Stimulated activated CD4-positive, alpha-beta T cell treated with anti-CD3 and anti-CD28 coated beads, Interleukin-1b, Interleukin-23, amount 100 ng/mL, for 24 hours (primary cell): ENCODE measurements around the gene SKI.

Source experiments
- DNase-seq, 4 experiments: peaks; one replicate each; pipeline ENCODE4 v3.0.0-alpha.2; 2020; ENCODE audit warnings: low read depth in 4 of 4, low spot score in 1 of 4

SKI gene

GRCh38 chr1:2228157-2228594 lies at the start of gene SKI:
Gene SKI, plus strand, starts transcription at chr1:2228319. Its CDS starts 448 bp downstream, at chr1:2228767.
- DNase-seq: no peak

DNA sequence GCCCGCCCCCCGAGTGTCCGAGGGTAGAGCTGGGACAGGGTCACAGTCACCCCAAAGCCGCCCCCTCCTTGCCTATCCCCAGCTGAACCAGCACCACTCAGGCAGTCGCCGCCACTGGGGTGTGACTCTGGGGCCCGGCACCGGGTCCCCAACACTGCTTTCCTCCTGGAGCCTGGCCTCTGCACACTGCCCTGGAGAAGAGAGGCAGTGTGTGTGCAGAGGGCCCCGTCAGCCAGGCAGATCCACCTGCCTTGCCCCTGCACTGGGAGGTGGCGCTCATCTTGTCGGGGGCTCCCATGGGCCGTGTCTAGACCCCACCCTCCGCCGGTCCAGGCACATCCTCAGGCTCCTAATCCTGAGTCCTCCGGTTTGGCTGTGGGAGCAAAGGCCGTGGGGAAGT lies 49.2 kb upstream of the SKI start:
- no peak for DNase-seq

- DNase-seq: no peak
These were observed 48.7 kb upstream of the SKI start for GRCh38 chr1:2179283-2180013.

DNA sequence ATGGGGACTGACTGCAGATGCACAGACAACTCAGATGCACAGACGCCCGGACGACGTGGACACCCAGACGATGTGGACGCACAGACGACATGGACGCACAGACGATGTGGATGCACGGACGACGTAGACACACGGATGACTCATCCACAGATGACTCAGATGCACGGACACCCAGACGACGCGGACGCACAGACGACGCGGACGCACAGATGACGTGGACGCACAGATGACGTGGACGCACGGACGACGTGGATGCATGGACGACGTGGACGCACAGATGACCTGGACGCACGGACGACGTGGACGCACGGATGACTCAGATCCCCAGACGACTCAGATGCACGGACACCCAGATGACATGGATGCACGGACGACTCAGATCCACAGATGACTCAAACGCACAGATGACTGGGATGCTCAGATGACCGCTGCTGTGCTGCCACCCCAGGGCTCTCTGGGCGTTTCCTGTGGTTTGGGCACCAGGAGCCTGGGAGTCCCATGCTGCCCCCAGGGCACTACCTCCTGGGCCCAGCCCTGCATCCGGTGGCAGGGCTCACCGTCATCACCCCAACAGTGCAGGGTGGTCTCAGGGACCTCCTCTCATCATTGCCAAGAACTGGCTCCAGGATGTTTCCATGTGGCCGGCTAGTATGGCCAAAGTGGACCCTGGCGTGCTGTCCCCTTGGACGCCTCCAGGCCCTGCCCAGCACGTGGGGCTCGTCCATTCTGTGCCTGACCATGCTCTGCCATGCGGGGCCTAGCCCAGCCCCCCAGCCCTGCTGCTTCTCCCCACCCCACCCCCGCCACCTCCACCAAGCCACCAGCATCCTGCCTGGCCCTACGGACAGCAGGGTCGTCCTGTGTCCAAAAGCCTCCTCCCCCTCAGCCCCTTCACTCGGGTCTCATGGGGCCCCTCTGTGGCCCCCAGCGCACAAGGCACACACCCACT lies 47.5 kb upstream of the SKI start:
- no peak for DNase-seq

- no peak for DNase-seq
These were observed 46.8 kb upstream of the SKI start for GRCh38 chr1:2181271-2181670.

DNA sequence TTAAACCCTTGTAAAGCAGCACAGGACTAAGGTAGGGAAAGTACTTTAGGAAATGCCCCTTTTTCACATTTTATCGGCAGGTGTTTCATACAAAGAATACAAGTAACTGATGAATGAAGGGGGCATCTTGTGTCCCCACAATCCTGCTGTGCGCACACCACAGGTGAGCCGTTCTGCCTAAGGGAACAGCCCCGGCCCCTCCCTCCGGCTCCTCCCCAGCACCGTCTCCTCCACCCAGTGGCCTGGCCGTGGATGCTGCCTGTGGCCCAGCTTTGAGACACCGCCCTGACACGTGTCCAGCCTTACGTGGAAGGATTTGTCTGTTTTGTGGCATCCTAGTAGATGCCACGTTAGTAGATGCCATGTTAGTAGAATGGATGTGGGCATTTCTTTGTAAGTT lies 46.4 kb upstream of the SKI start:
- no peak for DNase-seq

GRCh38 chr1:2182376-2182775 lies 45.7 kb upstream of the SKI start:
- DNase-seq: no peak

- DNase-seq: no peak
These were observed 44.2 kb upstream of the SKI start for GRCh38 chr1:2183937-2184334.

GRCh38 chr1:2184531-2184930 lies 43.6 kb upstream of the SKI start:
- DNase-seq: no peak

DNA sequence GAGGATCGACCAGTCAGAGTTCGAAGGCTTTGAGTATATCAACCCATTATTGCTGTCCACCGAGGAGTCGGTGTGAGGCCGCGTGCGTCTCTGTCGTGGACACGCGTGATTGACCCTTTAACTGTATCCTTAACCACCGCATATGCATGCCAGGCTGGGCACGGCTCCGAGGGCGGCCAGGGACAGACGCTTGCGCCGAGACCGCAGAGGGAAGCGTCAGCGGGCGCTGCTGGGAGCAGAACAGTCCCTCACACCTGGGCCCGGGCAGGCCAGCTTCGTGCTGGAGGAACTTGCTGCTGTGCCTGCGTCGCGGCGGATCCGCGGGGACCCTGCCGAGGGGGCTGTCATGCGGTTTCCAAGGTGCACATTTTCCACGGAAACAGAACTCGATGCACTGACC lies 43.2 kb upstream of the SKI start:
- DNase-seq: no peak

- DNase-seq: no peak
These were observed 42.0 kb upstream of the SKI start for GRCh38 chr1:2185880-2186855.

- no peak for DNase-seq
These were observed 41.2 kb upstream of the SKI start for GRCh38 chr1:2186901-2187300.

GRCh38 chr1:2187619-2188018 lies 40.5 kb upstream of the SKI start:
- no peak for DNase-seq

- no peak for DNase-seq
These were observed 39.8 kb upstream of the SKI start for GRCh38 chr1:2188336-2188735.

DNA sequence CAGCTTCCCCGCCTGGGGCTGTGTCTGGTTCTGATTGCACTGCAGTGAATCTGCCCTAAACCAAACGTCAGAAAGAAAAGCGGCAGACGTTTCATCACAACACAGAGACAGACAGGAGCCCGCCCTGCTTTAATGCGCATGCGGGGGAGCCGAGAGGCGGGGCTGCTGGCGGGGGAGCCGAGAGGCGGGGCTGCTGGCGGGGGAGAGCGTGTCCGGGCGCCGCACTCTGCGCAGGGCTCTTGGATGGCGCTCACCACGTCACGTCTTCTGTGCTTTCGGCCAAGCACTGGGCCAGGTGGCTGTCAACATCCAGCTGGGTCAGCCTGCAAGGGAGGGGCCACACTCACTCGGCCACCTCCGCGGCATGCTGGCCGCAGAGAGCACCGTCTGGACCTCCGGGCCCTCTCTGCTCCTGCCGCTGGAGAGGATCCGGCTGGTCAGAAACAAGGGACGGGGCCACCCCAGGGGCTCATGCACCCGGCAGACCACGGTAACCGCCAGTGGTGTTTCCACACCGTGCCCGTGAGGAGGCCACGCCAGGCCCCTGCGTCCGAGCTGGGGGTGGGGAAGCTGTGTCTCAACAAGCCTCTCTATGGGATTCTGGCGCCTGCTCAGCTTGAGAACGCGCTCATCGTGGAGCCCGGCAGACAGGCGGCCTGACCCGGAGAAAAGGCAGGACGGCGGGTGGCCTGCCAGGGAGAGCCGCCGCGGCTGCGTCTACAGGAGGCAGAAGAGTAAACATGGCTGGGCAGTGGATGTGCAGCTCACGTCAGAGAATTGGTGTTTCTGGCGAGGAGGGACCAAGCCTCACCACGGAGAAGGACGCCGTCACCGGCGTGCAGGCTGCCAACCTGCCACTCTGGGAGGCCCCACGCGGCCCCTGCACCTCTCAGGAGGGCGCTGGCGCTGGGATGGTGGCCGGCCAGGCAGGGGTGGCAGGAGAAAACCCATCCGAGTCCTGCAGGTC lies 38.4 kb upstream of the SKI start:
- peak; percentile 68 to 82 (median 80) for DNase-seq

GRCh38 chr1:2190491-2190976 lies 37.6 kb upstream of the SKI start:
- DNase-seq: no peak

DNA sequence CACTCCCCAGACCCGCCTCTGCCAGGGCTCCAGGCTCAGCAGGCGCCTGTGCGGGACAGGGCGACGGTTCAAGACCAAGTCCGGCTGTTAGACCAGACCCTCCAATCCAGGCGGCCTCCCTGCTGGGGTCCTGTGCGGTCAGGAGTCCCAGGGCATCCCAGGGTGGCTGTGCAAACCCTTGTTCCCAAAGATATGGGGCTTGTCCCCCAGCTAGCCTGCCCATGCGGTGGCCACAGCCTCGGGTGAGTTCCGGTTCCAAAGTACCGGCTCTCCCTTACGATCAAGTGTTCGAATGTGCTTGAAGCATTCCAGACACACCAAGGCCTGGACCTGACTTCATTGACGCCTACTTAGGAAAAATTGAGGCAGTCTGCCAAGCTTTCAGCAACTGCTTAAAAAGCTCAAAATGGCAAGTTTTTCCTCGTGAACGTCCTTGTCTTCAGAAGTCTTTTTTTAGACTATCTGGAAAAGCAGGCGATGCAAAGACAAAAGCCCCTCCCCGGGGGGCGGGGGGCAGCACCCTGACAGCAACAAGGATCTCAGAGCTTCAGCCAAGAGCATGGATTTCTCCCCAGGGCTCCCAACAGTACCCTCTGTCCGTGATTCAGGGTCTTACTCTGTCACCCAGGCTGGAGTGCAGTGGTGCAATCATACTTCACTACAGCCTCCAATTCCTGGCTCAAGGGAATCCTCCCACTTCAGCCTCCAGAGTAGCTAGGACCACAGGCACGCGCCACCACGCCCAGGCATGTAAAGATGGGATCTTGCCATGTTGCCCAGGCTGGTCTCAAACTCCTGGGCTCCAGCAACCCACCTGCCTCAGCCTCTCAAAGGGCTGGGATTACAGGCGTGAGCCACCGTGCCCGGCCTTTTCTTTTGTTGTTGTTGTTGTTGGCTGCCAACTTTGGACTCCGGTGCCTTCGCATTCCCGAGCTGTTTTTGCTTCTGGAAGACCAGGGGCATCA lies 35.8 kb upstream of the SKI start:
- no peak for DNase-seq

- DNase-seq: no peak
These were observed 34.4 kb upstream of the SKI start for GRCh38 chr1:2193514-2194281.
